GM12892 (cell line): ENCODE results near the gene ASF1B.

ENCODE experiments used
- POLR2A ChIP-seq: IDR thresholded peaks from 2 replicates; pipeline ENCODE4 v1.6.1; 2011; ENCODE audit warnings: low read depth, low read length, control low read depth
- POLR2AphosphoS5 ChIP-seq: IDR thresholded peaks from 2 replicates; pipeline ENCODE4 v1.6.1; 2011; ENCODE audit warnings: low read depth, low read length, control low read depth
- TAF1 ChIP-seq: IDR thresholded peaks from 2 replicates; pipeline ENCODE4 v1.6.1; 2011; ENCODE audit warnings: low read depth, mild to moderate bottlenecking, control low read depth, low read length, borderline replicate concordance

GRCh38 chr19:14106840-14107239 is 29.5 kb downstream of the ASF1B start:
- no peak for TF ChIP-seq POLR2AphosphoS5
- no peak for TF ChIP-seq TAF1
- TF ChIP-seq POLR2A, result no peak
